Esophagus muscularis mucosa (tissue), 3 donors: ENCODE data around the gene LCP2.

Experiments used
- CTCF ChIP-seq, 3 experiments: fragments of 200-600 bp in 2 of 3; fragments of 450-650 bp in 1 of 3; sonication (generic) in 2 of 3; IDR thresholded peaks; one replicate each; pipeline ENCODE4 v1.5.1; 2017 to 2019; ENCODE audit warnings: antibody characterized with exemption in 3 of 3, mild to moderate bottlenecking in 2 of 3, moderate library complexity in 1 of 3
- POLR2AphosphoS5 ChIP-seq, 2 donors: sonication (generic); formaldehyde crosslinking; IDR thresholded peaks; one replicate each; pipeline ENCODE4 v1.6.1; 2017; ENCODE audit warnings: antibody characterized with exemption in 2 of 2

GRCh38 chr5:170289764-170290163 lies 7.8 kb downstream of the LCP2 start:
- no peak for TF ChIP-seq CTCF (IDR thresholded peaks at IDR 0.05)
- TF ChIP-seq POLR2AphosphoS5 (IDR thresholded peaks at IDR 0.05): peak; percentile 35 to 59
